Measurements from ENCODE around the gene RSPH9.

The RSPH9 gene

DNA sequence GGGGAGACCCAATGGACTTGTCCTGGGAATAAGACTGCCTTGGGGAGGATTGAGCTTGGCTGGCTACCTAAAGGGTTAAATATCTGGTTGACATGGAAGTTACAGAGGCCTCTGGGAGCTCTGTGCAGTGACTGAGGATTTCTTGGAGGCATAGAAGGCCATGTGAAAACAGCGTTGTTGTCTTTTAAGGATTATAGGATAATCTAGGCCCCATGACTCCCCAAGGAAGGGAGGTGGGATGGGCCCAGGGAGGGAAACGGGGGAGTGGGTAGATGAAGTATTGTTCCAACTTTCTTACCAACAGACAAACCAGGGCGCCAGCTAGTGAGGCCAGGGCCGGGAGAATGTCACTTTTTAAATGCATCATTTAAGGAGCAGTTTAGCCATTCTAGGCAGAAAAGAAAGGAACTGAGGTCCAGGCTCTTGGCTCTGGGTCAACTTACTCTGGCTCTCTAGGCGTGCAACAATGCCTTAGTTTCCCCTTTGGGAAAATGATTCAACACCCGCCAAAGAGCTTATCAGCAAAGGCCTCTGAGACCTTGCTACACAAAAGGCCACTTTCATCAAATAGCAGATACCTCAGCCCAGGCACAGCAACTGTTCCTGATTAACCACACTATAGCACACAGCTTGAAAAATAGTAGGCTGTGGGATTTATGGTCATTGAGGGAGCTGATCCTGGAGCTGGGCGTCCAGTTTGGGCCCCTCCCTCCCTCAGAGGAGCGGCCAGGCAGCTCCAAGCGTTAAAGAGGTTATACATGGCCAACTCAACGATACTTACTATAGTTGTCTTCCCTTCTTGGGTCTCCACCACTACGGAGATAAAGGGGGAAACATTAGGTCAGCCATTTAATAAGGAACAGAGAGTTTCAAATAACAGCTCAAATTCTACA, 35.7 kb downstream of the RSPH9 start:
- no peak overlapping the region for H3K4me3 Mint-ChIP-seq
- no peaks in the 10 kb centered on the region for H3K9me3 Mint-ChIP-seq
- peaks cover 19 to 41% of the 10 kb centered on the region in 2 donors for H3K4me1 Mint-ChIP-seq
- no peaks in the 10 kb centered on the region for H3K27me3 Mint-ChIP-seq
- ATAC-seq (replicated peaks) (no peak), DNase-seq (no peak)
- no peak overlapping the region for H3K27ac Mint-ChIP-seq
- peaks cover 28 to 43% of the 10 kb centered on the region in 2 donors for H3K36me3 Mint-ChIP-seq

- Mint-ChIP-seq H3K4me3 (no peak overlapping the region), H3K36me3 (peaks cover 28 to 41% of the 10 kb centered on the region in 2 donors), H3K4me1 (peaks cover 22 to 45% of the 10 kb centered on the region in 2 donors), H3K9me3 (no peaks in the 10 kb centered on the region), H3K27me3 (no peaks in the 10 kb centered on the region), H3K27ac (no peak overlapping the region)
- ATAC-seq (replicated peaks) (no peak), DNase-seq (no peak)
Measured at GRCh38 chr6:43681303-43681702, 36.5 kb downstream of the RSPH9 start.

GRCh38 chr6:43682724-43683429, 38.0 kb downstream of the RSPH9 start:
- H3K27ac Mint-ChIP-seq = peak overlapping the region; percentile 62

DNA sequence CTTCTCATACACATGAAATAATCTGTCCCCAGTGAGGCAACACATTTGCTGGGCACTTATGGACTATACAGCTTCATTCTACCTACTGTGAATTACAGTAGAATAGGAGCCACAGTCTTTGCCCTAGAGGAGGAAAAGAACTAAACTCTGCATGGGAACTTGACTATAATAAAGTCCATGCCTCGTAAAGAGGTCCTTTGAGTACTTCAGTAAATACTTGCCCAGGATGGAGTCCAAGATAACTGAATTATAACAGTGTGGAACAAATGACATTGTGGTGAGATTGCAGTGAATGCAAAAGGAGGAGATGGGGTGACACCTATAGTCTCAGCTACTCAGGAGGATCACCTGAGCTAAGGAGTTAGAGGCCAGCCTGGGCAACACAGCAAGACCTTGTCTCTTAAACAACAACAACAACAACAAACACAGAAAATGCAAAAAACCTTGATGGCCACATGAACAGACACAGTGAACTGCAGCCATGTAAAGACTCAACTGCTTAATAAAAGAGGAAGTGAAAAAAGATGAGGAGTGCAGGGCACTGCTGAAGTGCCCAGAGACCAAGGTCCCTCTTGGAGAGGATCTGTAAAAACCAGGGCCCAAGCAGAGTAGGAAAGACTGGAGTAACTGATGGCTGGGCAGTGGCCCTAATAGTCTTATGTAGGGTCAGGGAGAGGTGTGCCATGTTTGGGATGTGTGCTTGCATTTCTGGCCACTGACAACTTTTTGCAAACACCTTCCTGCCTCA, 39.0 kb downstream of the RSPH9 start:
- ATAC-seq (replicated peaks) (peak; percentile 71 to 73), DNase-seq (no peak)
- Mint-ChIP-seq H3K4me3 (peak overlapping the region in 1 of 2 donors; percentile 37), H3K27ac (no peak overlapping the region), H3K4me1 (peaks cover 30 to 60% of the 10 kb centered on the region in 2 donors), H3K9me3 (no peaks in the 10 kb centered on the region), H3K27me3 (no peaks in the 10 kb centered on the region), H3K36me3 (peaks cover 20 to 36% of the 10 kb centered on the region in 2 donors)

More at GRCh38 chr6:43682724-43683429, 38.0 kb downstream of the RSPH9 start:
- Mint-ChIP-seq H3K36me3 (peaks cover 25 to 44% of the 10 kb centered on the region in 2 donors), H3K4me3 (no peak overlapping the region), H3K27me3 (no peaks in the 10 kb centered on the region), H3K4me1 (peaks cover 27 to 54% of the 10 kb centered on the region in 2 donors), H3K9me3 (no peaks in the 10 kb centered on the region)
- no peak for DNase-seq
- no peak for ATAC-seq (replicated peaks)

- DNase-seq (no peak), ATAC-seq (replicated peaks) (no peak)
- H3K27me3 Mint-ChIP-seq = no peaks in the 10 kb centered on the region
- H3K4me1 Mint-ChIP-seq = peaks cover 27 to 49% of the 10 kb centered on the region in 2 donors
- H3K4me3 Mint-ChIP-seq = peak overlapping the region; percentile 87 to 93
- peak overlapping the region; percentile 91 for H3K27ac Mint-ChIP-seq
- peaks cover 7 to 20% of the 10 kb centered on the region in 2 donors for H3K36me3 Mint-ChIP-seq
- no peaks in the 10 kb centered on the region for H3K9me3 Mint-ChIP-seq
Measured at GRCh38 chr6:43687079-43687436, 42.2 kb downstream of the RSPH9 start.

GRCh38 chr6:43687437-43688347, 42.9 kb downstream of the RSPH9 start, which contains the start of gene MRPS18A:
Gene MRPS18A (minus strand): TSS chr6:43687791. CDS start chr6:43687779, 12 bp downstream.
- H3K4me1 Mint-ChIP-seq = peaks cover 27 to 44% of the 10 kb centered on the region in 2 donors
- H3K27me3 Mint-ChIP-seq = no peaks in the 10 kb centered on the region
- peaks cover 3 to 16% of the 10 kb centered on the region in 2 donors for H3K36me3 Mint-ChIP-seq
- ATAC-seq (replicated peaks) = peak; percentile 92 to 97
- no peaks in the 10 kb centered on the region for H3K9me3 Mint-ChIP-seq
- H3K27ac Mint-ChIP-seq = peak within 1 kb of the TSS; percentile 91
- peak; percentile 74 for DNase-seq
- peak within 1 kb of the TSS; percentile 87 to 93 for H3K4me3 Mint-ChIP-seq

DNA sequence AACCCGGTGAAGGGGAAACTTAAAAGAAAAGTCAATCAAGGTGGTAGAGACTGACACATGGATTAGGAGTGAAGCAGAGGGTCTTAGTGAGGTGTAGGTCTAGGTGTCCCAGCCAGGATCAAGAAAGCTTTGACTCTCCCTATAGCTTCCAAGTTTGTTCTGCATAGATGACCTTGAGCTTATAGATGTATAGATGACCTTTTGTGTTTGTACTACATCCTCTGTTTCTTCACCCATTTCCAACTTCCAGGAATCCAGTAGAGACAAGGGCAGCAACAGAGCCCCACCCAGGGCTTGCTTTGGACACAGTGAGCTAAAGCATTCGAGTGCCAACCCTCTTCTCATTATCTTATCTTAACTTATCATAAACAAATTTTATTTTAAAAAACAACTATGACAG, 44.6 kb downstream of the RSPH9 start:
- H3K27ac Mint-ChIP-seq = no peak overlapping the region
- DNase-seq (no peak), ATAC-seq (replicated peaks) (no peak)
- H3K9me3 Mint-ChIP-seq = no peaks in the 10 kb centered on the region
- H3K4me3 Mint-ChIP-seq = no peak overlapping the region
- peaks cover 17 to 29% of the 10 kb centered on the region in 2 donors for H3K4me1 Mint-ChIP-seq
- peaks cover 0 to 8% of the 10 kb centered on the region in 2 donors for H3K36me3 Mint-ChIP-seq
- peaks cover 7% of the 10 kb centered on the region in 2 donors for H3K27me3 Mint-ChIP-seq

- no peak overlapping the region for H3K27ac Mint-ChIP-seq
- H3K36me3 Mint-ChIP-seq = no peaks in the 10 kb centered on the region
- ATAC-seq (replicated peaks) (no peak), DNase-seq (no peak)
- H3K9me3 Mint-ChIP-seq = no peaks in the 10 kb centered on the region
- peaks cover 0 to 3% of the 10 kb centered on the region in 2 donors for H3K4me1 Mint-ChIP-seq
- peak overlapping the region in 1 of 2 donors; percentile 20 for H3K4me3 Mint-ChIP-seq
- H3K27me3 Mint-ChIP-seq = peaks cover 32 to 40% of the 10 kb centered on the region in 2 donors
Measured at GRCh38 chr6:43695215-43695966, 50.6 kb downstream of the RSPH9 start.

GRCh38 chr6:43695967-43696291, 51.1 kb downstream of the RSPH9 start:
- ATAC-seq (replicated peaks) (no peak), DNase-seq (no peak)
- H3K9me3 Mint-ChIP-seq = no peaks in the 10 kb centered on the region
- no peak overlapping the region for H3K4me3 Mint-ChIP-seq
- peaks cover 0 to 3% of the 10 kb centered on the region in 2 donors for H3K4me1 Mint-ChIP-seq
- H3K27me3 Mint-ChIP-seq = peaks cover 32 to 41% of the 10 kb centered on the region in 2 donors
- H3K36me3 Mint-ChIP-seq = no peaks in the 10 kb centered on the region
- H3K27ac Mint-ChIP-seq = no peak overlapping the region

- H3K27ac Mint-ChIP-seq = no peak overlapping the region
- DNase-seq (no peak), ATAC-seq (replicated peaks) (no peak)
- no peaks in the 10 kb centered on the region for H3K36me3 Mint-ChIP-seq
- H3K9me3 Mint-ChIP-seq = no peaks in the 10 kb centered on the region
- no peak overlapping the region for H3K4me3 Mint-ChIP-seq
- peaks cover 41 to 52% of the 10 kb centered on the region in 2 donors for H3K27me3 Mint-ChIP-seq
- H3K4me1 Mint-ChIP-seq = peaks cover 2 to 4% of the 10 kb centered on the region in 2 donors
Measured at GRCh38 chr6:43697421-43697820, 52.6 kb downstream of the RSPH9 start.

DNA sequence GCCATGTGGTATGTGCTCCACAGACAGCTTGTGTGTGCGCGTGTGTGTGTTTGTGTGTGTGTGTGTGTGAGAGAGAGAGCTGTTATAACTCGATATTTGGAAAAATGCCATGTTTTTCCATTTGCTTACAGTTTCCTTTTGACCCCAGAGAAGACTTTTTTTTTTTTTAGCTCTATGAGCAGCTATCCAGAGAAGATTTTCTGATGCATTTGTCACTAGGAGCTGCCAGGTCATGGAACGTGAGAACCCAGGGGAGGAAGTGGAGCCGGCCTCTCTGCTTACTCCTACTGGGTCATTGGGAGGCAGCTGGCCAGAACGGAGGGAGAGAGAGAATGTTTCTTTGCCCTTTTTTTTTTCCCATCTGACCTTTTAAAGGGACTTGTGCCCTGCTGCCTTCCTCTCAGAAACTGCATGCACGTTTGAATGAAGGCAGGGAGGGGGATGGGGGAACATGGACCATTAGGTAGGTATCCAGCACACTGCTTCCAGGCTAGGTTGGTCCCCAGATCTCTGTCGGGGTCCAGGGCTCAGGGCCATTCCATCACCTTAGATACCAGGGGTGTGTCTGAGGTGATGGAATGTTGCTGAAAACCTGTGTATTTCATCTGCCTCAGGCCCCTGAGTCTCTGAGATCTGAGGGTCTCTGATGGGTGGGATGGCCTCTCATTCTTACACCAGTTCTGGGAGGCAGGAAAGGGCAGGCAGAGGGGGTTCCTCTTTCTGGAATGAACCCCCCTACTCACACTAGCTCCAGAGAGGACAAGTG, 53.9 kb downstream of the RSPH9 start:
- no peak for DNase-seq
- no peak for ATAC-seq (replicated peaks)
- Mint-ChIP-seq H3K27ac (no peak overlapping the region), H3K4me1 (peaks cover 9 to 16% of the 10 kb centered on the region in 2 donors), H3K4me3 (no peak overlapping the region), H3K36me3 (no peaks in the 10 kb centered on the region), H3K27me3 (peaks cover 38 to 50% of the 10 kb centered on the region in 2 donors), H3K9me3 (no peaks in the 10 kb centered on the region)

GRCh38 chr6:43699564-43700186, 54.8 kb downstream of the RSPH9 start:
- no peaks in the 10 kb centered on the region for H3K36me3 Mint-ChIP-seq
- H3K4me3 Mint-ChIP-seq = no peak overlapping the region
- DNase-seq (no peak), ATAC-seq (replicated peaks) (no peak)
- peaks cover 35 to 46% of the 10 kb centered on the region in 2 donors for H3K27me3 Mint-ChIP-seq
- H3K27ac Mint-ChIP-seq = no peak overlapping the region
- no peaks in the 10 kb centered on the region for H3K9me3 Mint-ChIP-seq
- peaks cover 14 to 25% of the 10 kb centered on the region in 2 donors for H3K4me1 Mint-ChIP-seq

Measured in stimulated activated naive B cell treated with anti-CD40 and anti-IgM and Interleukin-4, amounts not matched to agents 10 μg/mL and 1 μg/mL and 100 μg/mL, for 72 hours (primary cell).